OCI-LY1 (cell line): ENCODE measurements around the gene TENT5D.

ENCODE experiments used
- H2AFZ ChIP-seq: fragments of 200-600 bp; sonication (generic), shearing (Covaris generic); 2 replicates; pipeline ENCODE4 v1.6.0; 2014; ENCODE audit warnings: antibody characterized with exemption, mild to moderate bottlenecking, low read length
- H3F3A ChIP-seq: fragments of 200-600 bp; sonication (generic), shearing (Covaris generic); 2 replicates; pipeline ENCODE4 v1.6.0; 2014; ENCODE audit warnings: mild to moderate bottlenecking, antibody characterized with exemption, low read length, moderate library complexity; ENCODE audit not compliant: insufficient read depth
- H3K27ac ChIP-seq: fragments of 200-600 bp; sonication (generic); 2 replicates; pipeline ENCODE4 v1.5.1; 2014; ENCODE audit warnings: low read length, mixed run types, mild to moderate bottlenecking, low read depth; ENCODE audit not compliant: poor library complexity, severe bottlenecking
- H3K27me3 ChIP-seq: fragments of 200-600 bp; sonication (generic); 2 replicates; pipeline ENCODE4 v1.6.0; 2014; ENCODE audit warnings: antibody characterized with exemption, mild to moderate bottlenecking, low read length, moderate library complexity; ENCODE audit not compliant: insufficient read depth
- H3K36me3 ChIP-seq: fragments of 200-600 bp; sonication (generic); 2 replicates; pipeline ENCODE4 v1.6.1; 2014; ENCODE audit warnings: mild to moderate bottlenecking, antibody characterized with exemption, low read length, moderate library complexity, mixed read lengths; ENCODE audit not compliant: insufficient read depth
- H3K4me1 ChIP-seq: fragments of 200-600 bp; sonication (generic); 2 replicates; pipeline ENCODE4 v1.5.1; 2014; ENCODE audit warnings: mild to moderate bottlenecking, low read length, moderate library complexity; ENCODE audit not compliant: insufficient read depth, severe bottlenecking
- H3K4me2 ChIP-seq: fragments of 200-600 bp; sonication (generic), shearing (Covaris generic); 2 replicates; pipeline ENCODE4 v1.6.1; 2014; ENCODE audit warnings: low read length
- H3K4me3 ChIP-seq: fragments of 200-600 bp; sonication (generic); 2 replicates; pipeline ENCODE4 v1.5.1; 2014; ENCODE audit warnings: low read length, low read depth, mild to moderate bottlenecking, mixed read lengths; ENCODE audit not compliant: poor library complexity, severe bottlenecking
- H3K79me2 ChIP-seq: fragments of 200-600 bp; shearing (Covaris generic); 2 replicates; pipeline ENCODE4 v1.6.1; 2016; ENCODE audit warnings: mixed run types, low read length, mixed read lengths; ENCODE audit not compliant: insufficient read depth
- H3K9ac ChIP-seq: fragments of 200-600 bp; sonication (generic), shearing (Covaris generic); 2 replicates; pipeline ENCODE4 v1.6.1; 2014; ENCODE audit warnings: mild to moderate bottlenecking, low read length, mixed read lengths
- H3K9me2 ChIP-seq: fragments of 200-600 bp; sonication (generic), shearing (Covaris generic); 2 replicates; pipeline ENCODE4 v1.6.1; 2014; ENCODE audit warnings: low read depth, mild to moderate bottlenecking, low read length, mixed read lengths
- H3K9me3 ChIP-seq: fragments of 200-600 bp; shearing (Covaris generic); 2 replicates; pipeline ENCODE4 v1.6.1; 2014; ENCODE audit warnings: low read length, mixed read lengths
- H4K20me1 ChIP-seq: fragments of 200-600 bp; sonication (generic), shearing (Covaris generic); 2 replicates; pipeline ENCODE4 v1.6.0; 2016; ENCODE audit warnings: mild to moderate bottlenecking, low read length; ENCODE audit not compliant: insufficient read depth
- EZH2 ChIP-seq: fragments of 200-600 bp; sonication (generic), shearing (Covaris generic); IDR thresholded peaks from 2 replicates; pipeline ENCODE4 v1.8.0; 2017; ENCODE audit warnings: borderline replicate concordance, mixed run types, mild to moderate bottlenecking, antibody characterized with exemption, low read length, moderate library complexity, mixed read lengths
- TF ChIP-seq, protein P1 (sequence below): fragments of 200-600 bp; sonication (generic), shearing (Covaris generic); IDR thresholded peaks from 2 replicates; pipeline ENCODE4 v1.5.1; 2017; ENCODE audit warnings: mild to moderate bottlenecking, antibody characterized with exemption, low read length, moderate library complexity, mixed read lengths

The TENT5D gene

DNA sequence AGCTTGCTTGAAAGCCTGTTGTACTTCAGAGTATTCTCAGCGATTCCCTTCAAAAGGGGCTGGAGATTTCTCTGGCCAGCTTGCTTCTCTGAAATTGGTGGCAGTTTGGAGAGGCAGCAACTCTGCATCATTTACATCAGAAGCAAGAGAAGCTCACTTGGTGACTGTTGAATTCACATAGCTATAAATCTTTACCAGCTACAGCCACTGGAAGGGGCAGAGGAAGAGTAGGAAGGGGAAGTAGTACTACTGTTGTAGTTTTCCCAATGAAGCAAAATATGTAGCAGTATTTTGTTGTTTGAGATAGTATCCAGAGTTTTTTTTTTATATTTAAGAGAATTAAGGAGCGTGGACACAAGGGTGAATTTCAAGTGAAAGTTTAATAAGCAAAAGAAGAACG is 2.8 kb downstream of the TENT5D start:
- Histone ChIP-seq H3K27ac (peak overlapping the region; percentile 69), H3K9ac (no peak overlapping the region), H3K4me1 (peaks cover 39% of the 10 kb centered on the region), H3K4me2 (peak overlapping the region; percentile 29; the same call in 1 of the 2 replicates), H3K9me2 (no peaks in the 10 kb centered on the region), H4K20me1 (no peaks in the 10 kb centered on the region), H3K79me2 (no peaks in the 10 kb centered on the region), H3K4me3 (no peak overlapping the region), H3K9me3 (no peaks in the 10 kb centered on the region), H3K27me3 (no peaks in the 10 kb centered on the region), H3K36me3 (no peaks in the 10 kb centered on the region), H2AFZ (no peak overlapping the region), H3F3A (no peaks in the 10 kb centered on the region)
- TF ChIP-seq, protein P1, sequence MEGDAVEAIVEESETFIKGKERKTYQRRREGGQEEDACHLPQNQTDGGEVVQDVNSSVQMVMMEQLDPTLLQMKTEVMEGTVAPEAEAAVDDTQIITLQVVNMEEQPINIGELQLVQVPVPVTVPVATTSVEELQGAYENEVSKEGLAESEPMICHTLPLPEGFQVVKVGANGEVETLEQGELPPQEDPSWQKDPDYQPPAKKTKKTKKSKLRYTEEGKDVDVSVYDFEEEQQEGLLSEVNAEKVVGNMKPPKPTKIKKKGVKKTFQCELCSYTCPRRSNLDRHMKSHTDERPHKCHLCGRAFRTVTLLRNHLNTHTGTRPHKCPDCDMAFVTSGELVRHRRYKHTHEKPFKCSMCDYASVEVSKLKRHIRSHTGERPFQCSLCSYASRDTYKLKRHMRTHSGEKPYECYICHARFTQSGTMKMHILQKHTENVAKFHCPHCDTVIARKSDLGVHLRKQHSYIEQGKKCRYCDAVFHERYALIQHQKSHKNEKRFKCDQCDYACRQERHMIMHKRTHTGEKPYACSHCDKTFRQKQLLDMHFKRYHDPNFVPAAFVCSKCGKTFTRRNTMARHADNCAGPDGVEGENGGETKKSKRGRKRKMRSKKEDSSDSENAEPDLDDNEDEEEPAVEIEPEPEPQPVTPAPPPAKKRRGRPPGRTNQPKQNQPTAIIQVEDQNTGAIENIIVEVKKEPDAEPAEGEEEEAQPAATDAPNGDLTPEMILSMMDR, result no peak
- no peak for TF ChIP-seq EZH2

- no peak overlapping the region for H2AFZ ChIP-seq
- no peaks in the 10 kb centered on the region for H3F3A ChIP-seq
- TF ChIP-seq, protein P1, result no peak
- no peak for TF ChIP-seq EZH2
- no peaks in the 10 kb centered on the region for H3K27me3 ChIP-seq
- H3K79me2 ChIP-seq, result no peaks in the 10 kb centered on the region
- H3K9me3 ChIP-seq, result no peaks in the 10 kb centered on the region
- H4K20me1 ChIP-seq, result no peaks in the 10 kb centered on the region
- H3K36me3 ChIP-seq, result no peaks in the 10 kb centered on the region
- H3K4me1 ChIP-seq, result peaks cover 46% of the 10 kb centered on the region
- H3K9me2 ChIP-seq, result no peaks in the 10 kb centered on the region
- H3K4me2 ChIP-seq, result peak overlapping the region; percentile 29; the same call in 1 of the 2 replicates
- no peak overlapping the region for H3K4me3 ChIP-seq
- no peak overlapping the region for H3K9ac ChIP-seq
- peak overlapping the region; percentile 69 for H3K27ac ChIP-seq
Measured at GRCh38 chrX:80423744-80424143, 3.5 kb downstream of the TENT5D start.

GRCh38 chrX:80430826-80431504 is 10.7 kb downstream of the TENT5D start:
- H3K4me1 ChIP-seq, result peaks cover 9% of the 10 kb centered on the region
- TF ChIP-seq, protein P1, result peak; percentile 35
- TF ChIP-seq EZH2, result no peak
- H3K4me3 ChIP-seq, result no peak overlapping the region
- H3K27me3 ChIP-seq, result no peaks in the 10 kb centered on the region
- H3K4me2 ChIP-seq, result no peak overlapping the region
- H3K9ac ChIP-seq, result no peak overlapping the region
- H4K20me1 ChIP-seq, result no peaks in the 10 kb centered on the region
- no peaks in the 10 kb centered on the region for H3K9me3 ChIP-seq
- no peaks in the 10 kb centered on the region for H3K9me2 ChIP-seq
- no peak overlapping the region for H2AFZ ChIP-seq
- no peaks in the 10 kb centered on the region for H3K79me2 ChIP-seq
- no peak overlapping the region for H3K27ac ChIP-seq
- no peaks in the 10 kb centered on the region for H3F3A ChIP-seq
- H3K36me3 ChIP-seq, result no peaks in the 10 kb centered on the region
